Mesenchymal stem cell (in vitro differentiated cells and primary cell): ENCODE results near the gene DMBT1.

Experiments
- DNase-seq: peaks from one replicate; pipeline ENCODE4 v3.0.0-alpha.2; 2013
- H2AFZ ChIP-seq: one replicate; pipeline ENCODE4 v1.6.1; 2013; ENCODE audit warnings: low read depth, mild to moderate bottlenecking, control low read depth, inconsistent platforms, low read length, moderate library complexity
- H2AK5ac ChIP-seq: 2 replicates; pipeline ENCODE4 v1.6.1; 2013; ENCODE audit warnings: low read length, moderate library complexity, mild to moderate bottlenecking, inconsistent platforms; ENCODE audit not compliant: severe bottlenecking
- H2BK120ac ChIP-seq: one replicate; pipeline ENCODE4 v1.6.1; 2013; ENCODE audit warnings: low read depth, mild to moderate bottlenecking, inconsistent platforms, low read length, moderate library complexity
- H2BK12ac ChIP-seq, 2 experiments: one replicate each; pipeline ENCODE4 v1.6.1; 2013; ENCODE audit warnings: inconsistent platforms in 2 of 2, low read length in 2 of 2, mild to moderate bottlenecking in 2 of 2, moderate library complexity in 2 of 2, control low read depth in 1 of 2
- H2BK15ac ChIP-seq: one replicate; pipeline ENCODE4 v1.6.1; 2013; ENCODE audit warnings: mild to moderate bottlenecking, low read depth, inconsistent platforms; ENCODE audit not compliant: poor library complexity, severe bottlenecking
- H2BK5ac ChIP-seq: 2 replicates; pipeline ENCODE4 v1.6.1; 2013; ENCODE audit warnings: low read depth, mild to moderate bottlenecking, low read length, control low read depth, inconsistent platforms; ENCODE audit not compliant: poor library complexity, severe bottlenecking
- H3K14ac ChIP-seq, 2 experiments: one replicate each; pipeline ENCODE4 v1.6.1; 2013; ENCODE audit warnings: inconsistent platforms in 2 of 2, low read length in 2 of 2, control low read depth in 1 of 2, mild to moderate bottlenecking in 1 of 2, moderate library complexity in 1 of 2
- H3K18ac ChIP-seq, 2 experiments: one replicate each; pipeline ENCODE4 v1.6.1; 2013; ENCODE audit warnings: inconsistent platforms in 2 of 2, low read length in 2 of 2, control low read depth in 1 of 2, low read depth in 1 of 2, mild to moderate bottlenecking in 1 of 2
- H3K23ac ChIP-seq, 2 experiments: one replicate each; pipeline ENCODE4 v1.6.1; 2013; ENCODE audit warnings: inconsistent platforms in 2 of 2, low read length in 2 of 2, mild to moderate bottlenecking in 2 of 2, moderate library complexity in 2 of 2, control low read depth in 1 of 2
- H3K27ac ChIP-seq: 2 replicates; pipeline ENCODE4 v1.5.1; 2013; ENCODE audit warnings: mild to moderate bottlenecking, moderate library complexity, low read length, control low read depth, inconsistent platforms; ENCODE audit not compliant: poor library complexity, severe bottlenecking
- H3K27me3 ChIP-seq, 2 experiments: 2 replicates each; pipeline versions ENCODE4 v1.6.1 to v1.7.0; 2013; ENCODE audit warnings: low read length in 2 of 2, mild to moderate bottlenecking in 2 of 2, moderate library complexity in 2 of 2, control low read depth in 1 of 2, inconsistent platforms in 1 of 2; ENCODE audit not compliant: control insufficient read depth in 1 of 2, insufficient read depth in 1 of 2
- H3K36me3 ChIP-seq, 2 experiments: 2 replicates each; pipeline versions ENCODE4 v1.6.1 to v1.7.0; 2013; ENCODE audit warnings: low read length in 2 of 2, control low read depth in 1 of 2, inconsistent platforms in 1 of 2, low read depth in 1 of 2, mild to moderate bottlenecking in 1 of 2; ENCODE audit not compliant: insufficient read depth in 2 of 2, control insufficient read depth in 1 of 2
- H3K4ac ChIP-seq, 2 experiments: one replicate each; pipeline ENCODE4 v1.6.1; 2013; ENCODE audit warnings: inconsistent platforms in 2 of 2, low read length in 2 of 2, mild to moderate bottlenecking in 2 of 2, moderate library complexity in 2 of 2, control low read depth in 1 of 2, low read depth in 1 of 2
- H3K4me1 ChIP-seq: 2 replicates; pipeline ENCODE4 v1.6.1; 2013; ENCODE audit warnings: low read depth, low read length, control low read depth; ENCODE audit not compliant: control insufficient read depth, insufficient read depth
- H3K4me2 ChIP-seq: 2 replicates; pipeline ENCODE4 v1.6.1; 2013; ENCODE audit warnings: low read length, mild to moderate bottlenecking, inconsistent platforms; ENCODE audit not compliant: poor library complexity, severe bottlenecking
- H3K4me3 ChIP-seq, 2 experiments: 2 replicates each; pipeline versions ENCODE4 v1.5.1 to v1.7.0; 2013; ENCODE audit warnings: low read length in 2 of 2, mild to moderate bottlenecking in 2 of 2, control low read depth in 1 of 2, low read depth in 1 of 2; ENCODE audit not compliant: insufficient read depth in 1 of 2
- H3K79me1 ChIP-seq: replicated peaks from 2 replicates; pipeline ENCODE4 v1.6.1; 2013; ENCODE audit warnings: mild to moderate bottlenecking, control low read depth, low read length, inconsistent platforms; ENCODE audit not compliant: poor library complexity, severe bottlenecking
- H3K9ac ChIP-seq: 2 replicates; pipeline ENCODE4 v1.7.0; 2013; ENCODE audit warnings: mild to moderate bottlenecking, low read length, moderate library complexity
- H3K9me3 ChIP-seq: 2 replicates; pipeline ENCODE4 v1.7.0; 2013; ENCODE audit warnings: mild to moderate bottlenecking, low read length; ENCODE audit not compliant: control insufficient read depth
- H4K8ac ChIP-seq: one replicate; pipeline ENCODE4 v1.6.1; 2013; ENCODE audit warnings: inconsistent platforms, mild to moderate bottlenecking, low read length, moderate library complexity
- H4K91ac ChIP-seq: one replicate; pipeline ENCODE4 v1.6.1; 2013; ENCODE audit warnings: mild to moderate bottlenecking, low read length, inconsistent platforms
- WGBS: methylation state at CpG from one replicate; pipeline ENCODE4 v1.1.7; 2013; ENCODE audit warnings: mixed read lengths; 5-methylcytosine and 5-hydroxymethylcytosine counted together

DMBT1 gene

DNA sequence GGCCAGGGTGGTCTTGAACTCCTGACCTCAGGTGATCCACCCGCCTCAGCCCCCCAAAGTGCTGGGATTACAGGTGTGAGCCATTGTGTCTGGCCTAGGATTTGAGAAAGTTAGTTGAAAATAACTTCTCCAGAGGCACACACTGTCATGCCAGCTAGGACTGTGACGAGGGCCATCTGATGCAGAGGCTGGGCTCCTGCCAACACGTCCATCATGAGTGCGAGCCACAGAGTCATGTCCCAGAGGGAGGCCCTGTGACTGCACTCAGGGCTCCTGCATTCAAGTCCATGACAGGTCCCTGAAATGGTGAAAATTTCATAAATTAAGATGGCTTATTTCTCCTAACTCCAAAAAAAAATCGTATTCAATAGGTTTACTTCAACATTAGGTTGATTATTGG lies 122.0 kb downstream of the DMBT1 start:
- H3K14ac ChIP-seq, result no peak overlapping the region
- H2AFZ ChIP-seq, result no peak overlapping the region
- no peak overlapping the region for H3K4me3 ChIP-seq
- no peaks in the 10 kb centered on the region for H3K36me3 ChIP-seq
- no peaks in the 10 kb centered on the region for H3K79me1 ChIP-seq
- H2AK5ac ChIP-seq, result no peak overlapping the region
- H2BK15ac ChIP-seq, result no peak overlapping the region
- H3K18ac ChIP-seq, result no peak overlapping the region
- 63% methylated on average over 4 of the region's 5 CpGs for WGBS
- H3K4ac ChIP-seq, result no peak overlapping the region
- no peak overlapping the region for H2BK5ac ChIP-seq
- DNase-seq, result no peak
- H3K27ac ChIP-seq, result no peak overlapping the region
- H3K4me2 ChIP-seq, result no peak overlapping the region
- no peak overlapping the region for H2BK12ac ChIP-seq
- no peaks in the 10 kb centered on the region for H3K9me3 ChIP-seq
- no peak overlapping the region for H3K9ac ChIP-seq
- H2BK120ac ChIP-seq, result no peak overlapping the region
- no peak overlapping the region for H4K8ac ChIP-seq
- H3K27me3 ChIP-seq, result peaks cover 0 to 45% of the 10 kb centered on the region in 2 experiments
- H4K91ac ChIP-seq, result no peak overlapping the region
- H3K23ac ChIP-seq, result no peak overlapping the region
- no peaks in the 10 kb centered on the region for H3K4me1 ChIP-seq

DNA sequence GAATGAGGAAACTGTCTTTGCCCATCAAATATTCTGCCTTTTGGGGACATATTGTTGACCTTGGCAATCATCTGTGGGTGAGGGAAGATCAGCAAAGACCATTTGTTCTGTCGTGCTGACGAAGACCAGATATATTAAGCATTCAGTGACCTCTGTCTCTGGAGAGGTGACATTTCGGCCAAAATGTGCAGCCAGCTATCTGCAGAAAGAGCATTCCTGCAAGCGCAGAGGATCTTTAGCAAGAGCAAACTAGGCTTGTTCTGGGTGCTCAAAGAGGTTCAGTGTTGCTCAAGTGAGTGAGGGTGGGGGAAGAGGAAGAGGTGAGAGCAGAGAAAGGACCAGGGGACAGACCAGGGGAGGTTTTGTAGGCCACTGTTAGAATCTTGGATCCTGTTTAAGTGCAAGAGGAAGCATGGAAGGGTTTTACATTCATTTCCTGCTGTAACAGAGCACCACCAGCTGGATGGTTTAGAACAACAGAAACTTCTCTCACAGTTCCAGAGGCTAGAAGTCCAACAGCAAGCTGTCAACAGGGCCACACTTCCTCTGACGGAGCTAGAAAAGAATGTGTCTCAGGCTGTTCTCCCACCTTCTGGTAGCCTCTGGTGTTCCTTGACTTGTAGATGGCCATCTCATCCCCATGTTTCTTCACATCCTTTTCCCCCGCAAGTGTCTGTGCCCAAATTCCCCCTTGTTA lies 127.9 kb downstream of the DMBT1 start:
- Histone ChIP-seq H3K9ac (no peak overlapping the region), H3K9me3 (no peaks in the 10 kb centered on the region), H3K23ac (no peak overlapping the region), H3K4ac (no peak overlapping the region), H3K4me3 (no peak overlapping the region), H3K14ac (no peak overlapping the region), H3K27me3 (peaks cover 0 to 44% of the 10 kb centered on the region in 2 experiments), H2BK120ac (no peak overlapping the region), H2BK12ac (no peak overlapping the region), H3K27ac (no peak overlapping the region), H2AFZ (no peak overlapping the region), H4K91ac (no peak overlapping the region), H2BK5ac (no peak overlapping the region), H2AK5ac (no peak overlapping the region), H3K4me1 (no peaks in the 10 kb centered on the region), H4K8ac (no peak overlapping the region), H3K36me3 (no peaks in the 10 kb centered on the region), H3K4me2 (no peak overlapping the region), H2BK15ac (no peak overlapping the region), H3K18ac (no peak overlapping the region), H3K79me1 (no peaks in the 10 kb centered on the region)
- DNase-seq, result no peak
- 45% methylated on average over 6 of the region's 6 CpGs for WGBS

DNA sequence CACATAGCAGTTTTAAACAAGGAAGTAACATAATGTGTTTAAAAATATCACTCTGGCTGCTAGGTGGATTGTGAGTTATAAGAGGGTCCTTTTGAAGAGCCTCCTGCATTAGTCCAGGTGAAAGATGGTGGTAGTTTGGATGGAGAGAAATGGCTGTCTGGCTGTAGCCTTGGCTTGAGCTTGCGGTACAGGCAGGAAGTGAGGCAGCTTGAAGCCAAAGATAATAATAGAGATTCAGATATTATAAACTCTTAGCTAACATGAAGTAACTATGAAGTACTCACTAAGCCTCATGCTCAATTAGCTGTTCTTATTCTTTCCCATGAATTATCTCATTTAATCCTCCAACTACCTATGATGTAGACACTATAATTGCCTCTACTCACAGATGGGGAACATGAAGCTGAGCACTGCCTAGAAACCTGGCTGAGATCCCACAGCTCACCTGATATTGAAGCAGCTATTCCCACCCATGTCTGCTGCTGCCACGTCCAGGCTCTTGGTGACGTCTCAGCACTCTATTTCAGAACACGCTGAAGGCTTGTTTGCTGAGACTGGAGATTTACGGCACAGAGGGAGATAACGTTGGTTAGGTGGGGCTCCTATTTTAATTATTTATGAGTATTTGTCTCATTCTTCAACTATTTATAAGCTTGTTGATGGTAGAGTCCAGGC lies 128.7 kb downstream of the DMBT1 start:
- Histone ChIP-seq H3K9me3 (no peaks in the 10 kb centered on the region), H3K4me1 (no peaks in the 10 kb centered on the region), H3K23ac (no peak overlapping the region), H2BK120ac (no peak overlapping the region), H3K79me1 (no peaks in the 10 kb centered on the region), H3K18ac (no peak overlapping the region), H4K91ac (no peak overlapping the region), H3K9ac (no peak overlapping the region), H3K27ac (no peak overlapping the region), H2BK12ac (no peak overlapping the region), H2BK15ac (no peak overlapping the region), H4K8ac (no peak overlapping the region), H2AFZ (no peak overlapping the region), H3K4ac (no peak overlapping the region), H3K14ac (no peak overlapping the region), H3K4me2 (no peak overlapping the region), H3K4me3 (no peak overlapping the region), H2BK5ac (no peak overlapping the region), H2AK5ac (no peak overlapping the region), H3K27me3 (peaks cover 0 to 37% of the 10 kb centered on the region in 2 experiments), H3K36me3 (no peaks in the 10 kb centered on the region)
- no peak for DNase-seq
- WGBS, result no CpG with 5 or more reads among the region's 6 CpGs

DNA sequence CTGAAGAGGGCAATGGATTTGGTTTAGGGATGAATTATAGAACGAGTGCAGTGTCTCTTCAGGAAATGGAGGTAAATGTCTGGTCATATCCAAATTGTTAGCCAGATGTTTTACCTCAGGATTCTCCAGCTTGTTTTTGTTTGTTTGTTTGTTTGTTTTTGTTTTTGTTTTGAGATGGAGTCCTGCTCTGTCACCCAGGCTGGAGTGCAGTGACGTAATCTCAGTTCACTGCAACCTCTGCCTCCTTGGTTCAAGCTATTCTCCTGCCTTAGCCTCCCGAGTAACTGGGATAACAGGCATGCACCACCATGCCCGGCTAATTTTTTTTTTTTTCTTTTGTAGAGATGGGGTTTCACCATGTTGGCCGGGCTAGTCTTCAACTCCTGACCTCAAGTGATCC lies 132.2 kb downstream of the DMBT1 start:
- Histone ChIP-seq H4K8ac (no peak overlapping the region), H2AK5ac (no peak overlapping the region), H2BK120ac (no peak overlapping the region), H3K4me1 (no peaks in the 10 kb centered on the region), H3K4me3 (no peak overlapping the region), H2BK5ac (no peak overlapping the region), H3K4ac (no peak overlapping the region), H2AFZ (no peak overlapping the region), H3K4me2 (no peak overlapping the region), H3K9ac (no peak overlapping the region), H3K79me1 (no peaks in the 10 kb centered on the region), H3K9me3 (no peaks in the 10 kb centered on the region), H2BK15ac (no peak overlapping the region), H4K91ac (no peak overlapping the region), H3K14ac (no peak overlapping the region), H3K27me3 (peaks cover 0 to 48% of the 10 kb centered on the region in 2 experiments), H3K27ac (no peak overlapping the region), H2BK12ac (no peak overlapping the region), H3K18ac (no peak overlapping the region), H3K23ac (no peak overlapping the region), H3K36me3 (no peaks in the 10 kb centered on the region)
- WGBS, result 85% methylated on average over 4 of the region's 5 CpGs
- no peak for DNase-seq
